ENCODE results near the gene OR2B6.

DNA sequence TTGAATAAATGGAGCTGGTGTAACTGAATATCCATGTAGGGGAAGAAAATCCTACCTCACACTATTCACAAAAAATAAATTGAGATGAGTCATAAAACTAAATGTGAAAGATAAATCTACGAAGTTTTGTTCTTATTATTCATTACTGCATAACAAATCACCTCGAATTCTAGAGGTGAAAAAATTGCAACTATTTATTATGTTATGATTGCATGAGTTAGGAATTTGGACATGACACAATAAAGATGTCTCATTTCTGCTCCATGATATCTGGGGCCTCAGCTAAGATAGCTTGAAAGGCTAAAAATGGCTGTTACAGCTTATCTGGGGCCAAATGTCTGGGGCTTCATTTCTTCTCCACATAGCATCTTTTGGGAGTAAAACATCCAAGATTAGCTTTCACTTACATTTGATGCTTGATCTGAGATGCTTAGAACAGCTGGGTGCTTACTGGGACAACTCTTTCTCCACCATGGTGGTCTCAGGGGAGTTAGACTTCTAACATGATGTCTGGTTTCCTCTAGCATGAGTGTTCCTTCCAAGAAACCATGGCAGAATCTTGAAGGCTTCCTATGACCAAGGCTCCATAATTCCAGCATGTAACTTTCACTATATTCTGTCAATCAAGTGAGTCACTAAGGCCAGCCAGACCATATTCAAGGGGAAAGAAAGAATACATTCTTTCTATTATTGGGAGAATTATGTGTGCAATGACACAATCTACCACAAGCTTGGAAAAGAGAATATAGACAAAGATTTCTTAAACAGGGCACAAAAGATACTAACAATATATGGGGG, 30.1 kb downstream of the OR2B6 start:
- TF ChIP-seq CTCF (IDR thresholded peaks at IDR 0.05) (no peak), POLR2A (IDR thresholded peaks at IDR 0.05) (no peak)
